OCI-LY1 (cell line): ENCODE data around the gene TTF2.

Experiments
- H2AFZ ChIP-seq: fragments of 200-600 bp; sonication (generic), shearing (Covaris generic); 2 replicates; pipeline ENCODE4 v1.6.0; 2014; ENCODE audit warnings: antibody characterized with exemption, mild to moderate bottlenecking, low read length
- H3F3A ChIP-seq: fragments of 200-600 bp; sonication (generic), shearing (Covaris generic); 2 replicates; pipeline ENCODE4 v1.6.0; 2014; ENCODE audit warnings: mild to moderate bottlenecking, antibody characterized with exemption, low read length, moderate library complexity; ENCODE audit not compliant: insufficient read depth
- H3K27ac ChIP-seq: fragments of 200-600 bp; sonication (generic); 2 replicates; pipeline ENCODE4 v1.5.1; 2014; ENCODE audit warnings: low read length, mixed run types, mild to moderate bottlenecking, low read depth; ENCODE audit not compliant: poor library complexity, severe bottlenecking
- H3K27me3 ChIP-seq: fragments of 200-600 bp; sonication (generic); 2 replicates; pipeline ENCODE4 v1.6.0; 2014; ENCODE audit warnings: antibody characterized with exemption, mild to moderate bottlenecking, low read length, moderate library complexity; ENCODE audit not compliant: insufficient read depth
- H3K36me3 ChIP-seq: fragments of 200-600 bp; sonication (generic); 2 replicates; pipeline ENCODE4 v1.6.1; 2014; ENCODE audit warnings: mild to moderate bottlenecking, antibody characterized with exemption, low read length, moderate library complexity, mixed read lengths; ENCODE audit not compliant: insufficient read depth
- H3K4me1 ChIP-seq: fragments of 200-600 bp; sonication (generic); 2 replicates; pipeline ENCODE4 v1.5.1; 2014; ENCODE audit warnings: mild to moderate bottlenecking, low read length, moderate library complexity; ENCODE audit not compliant: insufficient read depth, severe bottlenecking
- H3K4me2 ChIP-seq: fragments of 200-600 bp; sonication (generic), shearing (Covaris generic); 2 replicates; pipeline ENCODE4 v1.6.1; 2014; ENCODE audit warnings: low read length
- H3K4me3 ChIP-seq: fragments of 200-600 bp; sonication (generic); 2 replicates; pipeline ENCODE4 v1.5.1; 2014; ENCODE audit warnings: low read length, low read depth, mild to moderate bottlenecking, mixed read lengths; ENCODE audit not compliant: poor library complexity, severe bottlenecking
- H3K79me2 ChIP-seq: fragments of 200-600 bp; shearing (Covaris generic); 2 replicates; pipeline ENCODE4 v1.6.1; 2016; ENCODE audit warnings: mixed run types, low read length, mixed read lengths; ENCODE audit not compliant: insufficient read depth
- H3K9ac ChIP-seq: fragments of 200-600 bp; sonication (generic), shearing (Covaris generic); 2 replicates; pipeline ENCODE4 v1.6.1; 2014; ENCODE audit warnings: mild to moderate bottlenecking, low read length, mixed read lengths
- H3K9me2 ChIP-seq: fragments of 200-600 bp; sonication (generic), shearing (Covaris generic); 2 replicates; pipeline ENCODE4 v1.6.1; 2014; ENCODE audit warnings: low read depth, mild to moderate bottlenecking, low read length, mixed read lengths
- H3K9me3 ChIP-seq: fragments of 200-600 bp; shearing (Covaris generic); 2 replicates; pipeline ENCODE4 v1.6.1; 2014; ENCODE audit warnings: low read length, mixed read lengths
- H4K20me1 ChIP-seq: fragments of 200-600 bp; sonication (generic), shearing (Covaris generic); 2 replicates; pipeline ENCODE4 v1.6.0; 2016; ENCODE audit warnings: mild to moderate bottlenecking, low read length; ENCODE audit not compliant: insufficient read depth
- EZH2 ChIP-seq: fragments of 200-600 bp; sonication (generic), shearing (Covaris generic); IDR thresholded peaks from 2 replicates; pipeline ENCODE4 v1.8.0; 2017; ENCODE audit warnings: borderline replicate concordance, mixed run types, mild to moderate bottlenecking, antibody characterized with exemption, low read length, moderate library complexity, mixed read lengths
- TF ChIP-seq, protein P1 (sequence below): fragments of 200-600 bp; sonication (generic), shearing (Covaris generic); IDR thresholded peaks from 2 replicates; pipeline ENCODE4 v1.5.1; 2017; ENCODE audit warnings: mild to moderate bottlenecking, antibody characterized with exemption, low read length, moderate library complexity, mixed read lengths

TTF2 gene

DNA sequence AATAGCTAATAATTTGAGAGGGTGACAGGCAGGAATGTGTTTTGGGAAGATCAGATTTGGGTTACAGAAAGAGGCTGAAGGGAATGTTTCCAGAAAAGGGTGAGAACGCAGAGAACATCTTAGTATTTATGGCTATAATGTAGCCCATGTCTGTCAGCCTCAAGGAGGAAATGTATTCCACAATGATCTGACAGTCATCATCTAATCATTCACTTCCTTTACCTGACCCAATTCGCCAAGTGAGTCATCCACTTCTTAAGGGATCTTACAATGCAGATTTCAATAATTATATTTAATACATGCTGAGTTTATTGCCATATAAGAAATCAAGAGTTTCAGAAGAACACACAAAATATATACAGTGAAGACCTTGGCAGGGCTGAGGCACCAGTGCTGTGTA, 50.6 kb downstream of the TTF2 start:
- no peak overlapping the region for H3K4me2 ChIP-seq
- 0 out of 2 replicates have a peak, but pooled peaks cover 3% of the 10 kb centered on the region for H3K27me3 ChIP-seq
- peaks cover 10% of the 10 kb centered on the region for H3K36me3 ChIP-seq

GRCh38 chr1:117112047-117112717, 52.1 kb downstream of the TTF2 start:
- H3K27ac ChIP-seq = no peak overlapping the region

More for the DNA sequence above, 50.6 kb downstream of the TTF2 start:
- no peaks in the 10 kb centered on the region for H3K4me1 ChIP-seq
- H4K20me1 ChIP-seq = no peaks in the 10 kb centered on the region
- H3K4me3 ChIP-seq = no peak overlapping the region
- H3K27ac ChIP-seq = no peak overlapping the region
- no peak for TF ChIP-seq EZH2
- H3F3A ChIP-seq = no peaks in the 10 kb centered on the region
- H3K9me2 ChIP-seq = no peaks in the 10 kb centered on the region
- H2AFZ ChIP-seq = no peak overlapping the region
- H3K79me2 ChIP-seq = no peaks in the 10 kb centered on the region
- no peak overlapping the region for H3K9ac ChIP-seq
- H3K9me3 ChIP-seq = no peaks in the 10 kb centered on the region

DNA sequence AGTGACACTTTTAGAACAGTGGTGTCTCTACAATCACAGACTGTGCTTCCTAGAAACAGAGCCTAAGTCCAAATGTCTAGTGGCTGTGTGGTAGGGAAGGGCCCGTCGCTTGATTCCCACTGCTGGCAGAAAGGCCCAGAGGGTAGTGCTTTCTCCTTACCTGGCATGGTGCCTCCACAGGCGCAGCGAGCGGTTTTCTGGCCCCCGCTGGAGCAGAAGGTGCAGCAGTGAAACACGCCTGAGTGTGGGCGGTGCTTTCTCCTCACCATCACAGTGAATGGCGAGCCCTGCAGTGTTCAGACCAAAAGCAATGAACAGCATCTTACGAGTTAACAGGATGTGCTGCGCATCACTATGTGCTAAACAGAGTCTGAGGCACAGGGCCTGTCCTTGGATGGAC, 53.1 kb downstream of the TTF2 start:
- no peak overlapping the region for H3K4me3 ChIP-seq
- no peaks in the 10 kb centered on the region for H3K4me1 ChIP-seq
- no peaks in the 10 kb centered on the region for H3K9me2 ChIP-seq
- H3K4me2 ChIP-seq = no peak overlapping the region
- no peak overlapping the region for H2AFZ ChIP-seq
- H3K27ac ChIP-seq = no peak overlapping the region
- no peaks in the 10 kb centered on the region for H4K20me1 ChIP-seq
- 0 out of 2 replicates have a peak, but pooled peaks cover 3% of the 10 kb centered on the region for H3K27me3 ChIP-seq
- H3K79me2 ChIP-seq = no peaks in the 10 kb centered on the region
- TF ChIP-seq, protein P1, sequence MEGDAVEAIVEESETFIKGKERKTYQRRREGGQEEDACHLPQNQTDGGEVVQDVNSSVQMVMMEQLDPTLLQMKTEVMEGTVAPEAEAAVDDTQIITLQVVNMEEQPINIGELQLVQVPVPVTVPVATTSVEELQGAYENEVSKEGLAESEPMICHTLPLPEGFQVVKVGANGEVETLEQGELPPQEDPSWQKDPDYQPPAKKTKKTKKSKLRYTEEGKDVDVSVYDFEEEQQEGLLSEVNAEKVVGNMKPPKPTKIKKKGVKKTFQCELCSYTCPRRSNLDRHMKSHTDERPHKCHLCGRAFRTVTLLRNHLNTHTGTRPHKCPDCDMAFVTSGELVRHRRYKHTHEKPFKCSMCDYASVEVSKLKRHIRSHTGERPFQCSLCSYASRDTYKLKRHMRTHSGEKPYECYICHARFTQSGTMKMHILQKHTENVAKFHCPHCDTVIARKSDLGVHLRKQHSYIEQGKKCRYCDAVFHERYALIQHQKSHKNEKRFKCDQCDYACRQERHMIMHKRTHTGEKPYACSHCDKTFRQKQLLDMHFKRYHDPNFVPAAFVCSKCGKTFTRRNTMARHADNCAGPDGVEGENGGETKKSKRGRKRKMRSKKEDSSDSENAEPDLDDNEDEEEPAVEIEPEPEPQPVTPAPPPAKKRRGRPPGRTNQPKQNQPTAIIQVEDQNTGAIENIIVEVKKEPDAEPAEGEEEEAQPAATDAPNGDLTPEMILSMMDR = no peak
- TF ChIP-seq EZH2 = no peak
- no peak overlapping the region for H3K9ac ChIP-seq
- H3K9me3 ChIP-seq = no peaks in the 10 kb centered on the region
- no peaks in the 10 kb centered on the region for H3F3A ChIP-seq
- no peaks in the 10 kb centered on the region for H3K36me3 ChIP-seq

More at GRCh38 chr1:117112047-117112717, 52.1 kb downstream of the TTF2 start:
- H3K4me3 ChIP-seq = no peak overlapping the region
- H3K4me1 ChIP-seq = no peaks in the 10 kb centered on the region
- no peak overlapping the region for H2AFZ ChIP-seq
- H3K9ac ChIP-seq = no peak overlapping the region
- H3K79me2 ChIP-seq = no peaks in the 10 kb centered on the region
- H3K9me3 ChIP-seq = no peaks in the 10 kb centered on the region
- H3K27me3 ChIP-seq = 0 out of 2 replicates have a peak, but pooled peaks cover 3% of the 10 kb centered on the region
- no peaks in the 10 kb centered on the region for H4K20me1 ChIP-seq
- H3K9me2 ChIP-seq = no peaks in the 10 kb centered on the region
- H3F3A ChIP-seq = no peaks in the 10 kb centered on the region
- H3K36me3 ChIP-seq = no peaks in the 10 kb centered on the region
- H3K4me2 ChIP-seq = no peak overlapping the region
- TF ChIP-seq EZH2 = no peak
- TF ChIP-seq, protein P1 = no peak

- Histone ChIP-seq H3K27me3 (peaks cover 3% of the 10 kb centered on the region; the same call in 1 of the 2 replicates), H3K9me3 (no peaks in the 10 kb centered on the region), H3K9ac (no peak overlapping the region), H3K36me3 (no peaks in the 10 kb centered on the region), H3K4me3 (no peak overlapping the region), H4K20me1 (no peaks in the 10 kb centered on the region), H3K9me2 (no peaks in the 10 kb centered on the region), H3K4me1 (no peaks in the 10 kb centered on the region), H3K79me2 (no peaks in the 10 kb centered on the region), H2AFZ (no peak overlapping the region), H3F3A (no peaks in the 10 kb centered on the region), H3K27ac (no peak overlapping the region), H3K4me2 (no peak overlapping the region)
- TF ChIP-seq, protein P1 = no peak
- TF ChIP-seq EZH2 = no peak
These were observed 54.8 kb downstream of the TTF2 start for GRCh38 chr1:117114877-117115276.
